Liver (tissue), 9 donors: ENCODE data around the gene KIF26B. TPM values are rescaled to one million over a fixed set of nuclear protein-coding genes. Genes with fewer than 3 reads are reported as not detected.

ENCODE experiments used
- DNase-seq: peaks from one replicate; pipeline ENCODE4 v3.0.0-alpha.2; 2017; ENCODE audit warnings: low spot score
- H3K27ac ChIP-seq, 2 donors: one replicate each; pipeline ENCODE4 v1.7.0; 2013; ENCODE audit warnings: inconsistent platforms in 2 of 2, low read length in 2 of 2, control low read depth in 1 of 2, low read depth in 1 of 2, mild to moderate bottlenecking in 1 of 2
- H3K27me3 ChIP-seq, 4 donors: one replicate each; pipeline versions ENCODE4 v1.6.1 to v1.7.0; 2013; ENCODE audit warnings: low read length in 3 of 4, inconsistent platforms in 1 of 4, mild to moderate bottlenecking in 1 of 4, moderate library complexity in 1 of 4; ENCODE audit not compliant: control insufficient read depth in 4 of 4, insufficient read depth in 4 of 4
- H3K36me3 ChIP-seq, 4 donors: one replicate each; pipeline versions ENCODE4 v1.6.1 to v1.7.0; 2013; ENCODE audit warnings: low read length in 3 of 4, mild to moderate bottlenecking in 3 of 4, low read depth in 1 of 4, moderate library complexity in 1 of 4; ENCODE audit not compliant: control insufficient read depth in 4 of 4, insufficient read depth in 3 of 4
- H3K4me1 ChIP-seq, 4 donors: one replicate each; pipeline versions ENCODE4 v1.6.1 to v1.7.0; 2013; ENCODE audit warnings: low read length in 3 of 4, mild to moderate bottlenecking in 3 of 4, moderate library complexity in 1 of 4; ENCODE audit not compliant: control insufficient read depth in 4 of 4, insufficient read depth in 4 of 4
- H3K4me3 ChIP-seq, 3 donors: one replicate each; pipeline versions ENCODE4 v1.6.1 to v1.7.0; 2013; ENCODE audit warnings: low read length in 3 of 3, control low read depth in 1 of 3, low read depth in 1 of 3, mild to moderate bottlenecking in 1 of 3
- H3K9ac ChIP-seq, 2 donors: one replicate each; pipeline ENCODE4 v1.7.0; 2013; ENCODE audit warnings: low read length in 2 of 2, mild to moderate bottlenecking in 2 of 2, moderate library complexity in 2 of 2, control low read depth in 1 of 2, low read depth in 1 of 2
- H3K9me3 ChIP-seq, 4 donors: one replicate each; pipeline versions ENCODE4 v1.6.1 to v1.7.0; 2013; ENCODE audit warnings: low read length in 3 of 4; ENCODE audit not compliant: control insufficient read depth in 4 of 4
- FOXA1 ChIP-seq: IDR thresholded peaks from 2 replicates; pipeline ENCODE4 v1.6.1; 2016; ENCODE audit warnings: antibody characterized with exemption
- FOXA2 ChIP-seq: IDR thresholded peaks from 2 replicates; pipeline ENCODE4 v1.6.1; 2016; ENCODE audit warnings: antibody characterized with exemption
- GABPA ChIP-seq, 2 donors: IDR thresholded peaks in 1 of 2; conservative IDR thresholded peaks in 1 of 2; 2 replicates each; pipeline ENCODE4 v1.6.1; 2016; ENCODE audit warnings: antibody characterized with exemption in 2 of 2, mild to moderate bottlenecking in 1 of 2, moderate library complexity in 1 of 2
- HNF4A ChIP-seq, 2 donors: conservative IDR thresholded peaks; 2 replicates each; pipeline ENCODE4 v1.6.1; 2016; ENCODE audit warnings: antibody characterized with exemption in 2 of 2, mild to moderate bottlenecking in 2 of 2
- NR2F2 ChIP-seq: IDR thresholded peaks from 2 replicates; pipeline ENCODE4 v1.6.1; 2016; ENCODE audit warnings: antibody characterized with exemption
- RAD21 ChIP-seq, 2 donors: IDR thresholded peaks; 2 replicates each; pipeline ENCODE4 v1.6.1; 2016; ENCODE audit warnings: antibody characterized with exemption in 2 of 2, mild to moderate bottlenecking in 2 of 2
- RXRA ChIP-seq, 2 donors: IDR thresholded peaks; 2 replicates each; pipeline ENCODE4 v1.6.1; 2017 to 2018; ENCODE audit warnings: antibody characterized with exemption in 2 of 2, mild to moderate bottlenecking in 1 of 2
- TAF1 ChIP-seq: conservative IDR thresholded peaks from 2 replicates; pipeline ENCODE4 v1.6.1; 2016; ENCODE audit warnings: antibody characterized with exemption, mild to moderate bottlenecking
- YY1 ChIP-seq: IDR thresholded peaks from 2 replicates; pipeline ENCODE4 v1.6.1; 2016; ENCODE audit warnings: antibody characterized with exemption, mild to moderate bottlenecking
- WGBS: extraction: QIAGEN DNeasy Blood & Tissue Kit; methylation state at CpG from one replicate; pipeline ENCODE4 v1.1.7; 2013; 5-methylcytosine and 5-hydroxymethylcytosine counted together
- polyA plus RNA-seq, 2 donors: library from polyadenylated mRNA; stranded (reverse) in 1 of 2; unstranded in 1 of 2; fragments of 200-250 nt in 1 of 2; fragments of >200 nt in 1 of 2; fragmentation: Nextera tagmentation in 1 of 2; extraction: Ambion mirVana in 1 of 2; gene quantifications; one replicate each; pipeline versions ENCODE4 v1.2.1 to v1.2.3, GENCODE V29; 2013 to 2015
- total RNA-seq, 2 donors: library from RNA; depleted of rRNA; stranded (reverse); fragments of >200 nt; gene quantifications; one replicate each; pipeline ENCODE4 v1.2.3, GENCODE V29; 2014
- TF ChIP-seq, protein P1 (sequence below): IDR thresholded peaks from 2 replicates; pipeline ENCODE4 v1.6.1; 2016; ENCODE audit warnings: antibody characterized with exemption
- TF ChIP-seq, protein P2 (sequence below): IDR thresholded peaks from 2 replicates; pipeline ENCODE4 v1.6.1; 2016; ENCODE audit warnings: antibody characterized with exemption
- TF ChIP-seq, protein P3 (sequence below): IDR thresholded peaks from 2 replicates; pipeline ENCODE4 v1.6.1; 2016; ENCODE audit warnings: antibody characterized with exemption, mild to moderate bottlenecking
- donor health status: healthy.
- donor health status: healthy.
- donor health status: healthy.
- donor health status: healthy.
- donor health status: healthy.

Gene KIF26B
- total and polyA plus RNA-seq, 4 donors = 0.10 to 1.7 (median 0.34) TPM

DNA sequence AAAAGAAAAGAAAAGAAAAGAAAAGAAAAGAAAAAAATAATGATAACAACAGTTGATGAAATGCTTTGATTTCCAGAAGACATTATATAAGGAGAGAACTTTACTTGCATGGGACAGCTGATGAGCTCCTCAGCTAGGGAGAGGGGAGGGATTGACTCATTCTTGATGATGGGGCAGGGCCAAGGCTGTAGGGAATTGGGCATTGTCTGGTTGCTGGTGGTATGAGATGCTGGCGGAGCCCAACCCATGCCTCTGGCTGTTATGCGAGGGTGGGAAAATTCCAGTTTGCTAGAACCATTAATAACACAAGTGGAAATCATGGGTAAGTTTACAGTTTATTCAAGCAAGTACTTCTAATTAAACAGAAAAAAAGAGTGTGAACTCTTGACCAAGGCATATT is 36.0 kb upstream of the KIF26B start:
- no peak for DNase-seq
- 95% methylated on average over 2 of the region's 2 CpGs for WGBS

DNA sequence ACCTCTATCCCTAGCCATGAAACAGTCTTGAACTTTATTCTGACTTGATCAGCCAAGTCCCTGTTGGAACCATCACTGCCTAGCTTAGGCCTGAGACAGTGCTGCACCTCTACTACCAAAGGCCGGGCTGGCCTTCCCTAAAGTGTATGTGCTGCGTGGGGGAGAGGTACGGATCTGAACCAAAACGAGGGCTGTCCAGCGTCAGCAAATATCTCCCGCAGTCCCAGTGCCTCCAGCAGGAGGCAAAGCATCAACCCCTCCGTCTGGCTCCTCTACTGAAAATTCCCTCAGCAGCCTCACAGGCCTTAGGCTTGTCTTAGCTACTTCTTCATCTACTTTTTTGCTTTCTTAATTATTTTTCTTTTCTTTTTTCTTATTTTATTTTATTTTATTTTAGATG is 33.3 kb upstream of the KIF26B start:
- Histone ChIP-seq H3K27me3 (no peaks in the 10 kb centered on the region), H3K9me3 (no peaks in the 10 kb centered on the region), H3K4me3 (no peak overlapping the region), H3K9ac (no peak overlapping the region), H3K27ac (no peak overlapping the region), H3K36me3 (no peaks in the 10 kb centered on the region), H3K4me1 (no peaks in the 10 kb centered on the region)
- no peak for TF ChIP-seq NR2F2
- no peak for TF ChIP-seq FOXA2
- TF ChIP-seq YY1 = no peak
- TF ChIP-seq RXRA (IDR thresholded peaks at IDR 0.05) = no peak
- TF ChIP-seq, protein P1, sequence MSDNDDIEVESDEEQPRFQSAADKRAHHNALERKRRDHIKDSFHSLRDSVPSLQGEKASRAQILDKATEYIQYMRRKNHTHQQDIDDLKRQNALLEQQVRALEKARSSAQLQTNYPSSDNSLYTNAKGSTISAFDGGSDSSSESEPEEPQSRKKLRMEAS = no peak
- no peak for TF ChIP-seq FOXA1
- TF ChIP-seq, protein P2, sequence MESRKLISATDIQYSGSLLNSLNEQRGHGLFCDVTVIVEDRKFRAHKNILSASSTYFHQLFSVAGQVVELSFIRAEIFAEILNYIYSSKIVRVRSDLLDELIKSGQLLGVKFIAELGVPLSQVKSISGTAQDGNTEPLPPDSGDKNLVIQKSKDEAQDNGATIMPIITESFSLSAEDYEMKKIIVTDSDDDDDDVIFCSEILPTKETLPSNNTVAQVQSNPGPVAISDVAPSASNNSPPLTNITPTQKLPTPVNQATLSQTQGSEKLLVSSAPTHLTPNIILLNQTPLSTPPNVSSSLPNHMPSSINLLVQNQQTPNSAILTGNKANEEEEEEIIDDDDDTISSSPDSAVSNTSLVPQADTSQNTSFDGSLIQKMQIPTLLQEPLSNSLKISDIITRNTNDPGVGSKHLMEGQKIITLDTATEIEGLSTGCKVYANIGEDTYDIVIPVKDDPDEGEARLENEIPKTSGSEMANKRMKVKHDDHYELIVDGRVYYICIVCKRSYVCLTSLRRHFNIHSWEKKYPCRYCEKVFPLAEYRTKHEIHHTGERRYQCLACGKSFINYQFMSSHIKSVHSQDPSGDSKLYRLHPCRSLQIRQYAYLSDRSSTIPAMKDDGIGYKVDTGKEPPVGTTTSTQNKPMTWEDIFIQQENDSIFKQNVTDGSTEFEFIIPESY = no peak
- no peak for TF ChIP-seq RAD21 (IDR thresholded peaks at IDR 0.05)
- TF ChIP-seq TAF1 = no peak
- DNase-seq = no peak
- 96% methylated on average over 7 of the region's 7 CpGs for WGBS

More for the DNA sequence above, 36.0 kb upstream of the KIF26B start:
- Histone ChIP-seq H3K4me1 (no peaks in the 10 kb centered on the region), H3K9me3 (no peaks in the 10 kb centered on the region), H3K9ac (no peak overlapping the region), H3K4me3 (no peak overlapping the region), H3K27ac (no peak overlapping the region), H3K36me3 (no peaks in the 10 kb centered on the region), H3K27me3 (no peaks in the 10 kb centered on the region)
- TF ChIP-seq HNF4A (conservative IDR thresholded peaks at IDR 0.05) (no peak), YY1 (no peak), GABPA (IDR thresholded peaks at IDR 0.05 in 1 of 2, conservative IDR thresholded peaks at IDR 0.05 in 1 of 2) (no peak)
- TF ChIP-seq, protein P3, sequence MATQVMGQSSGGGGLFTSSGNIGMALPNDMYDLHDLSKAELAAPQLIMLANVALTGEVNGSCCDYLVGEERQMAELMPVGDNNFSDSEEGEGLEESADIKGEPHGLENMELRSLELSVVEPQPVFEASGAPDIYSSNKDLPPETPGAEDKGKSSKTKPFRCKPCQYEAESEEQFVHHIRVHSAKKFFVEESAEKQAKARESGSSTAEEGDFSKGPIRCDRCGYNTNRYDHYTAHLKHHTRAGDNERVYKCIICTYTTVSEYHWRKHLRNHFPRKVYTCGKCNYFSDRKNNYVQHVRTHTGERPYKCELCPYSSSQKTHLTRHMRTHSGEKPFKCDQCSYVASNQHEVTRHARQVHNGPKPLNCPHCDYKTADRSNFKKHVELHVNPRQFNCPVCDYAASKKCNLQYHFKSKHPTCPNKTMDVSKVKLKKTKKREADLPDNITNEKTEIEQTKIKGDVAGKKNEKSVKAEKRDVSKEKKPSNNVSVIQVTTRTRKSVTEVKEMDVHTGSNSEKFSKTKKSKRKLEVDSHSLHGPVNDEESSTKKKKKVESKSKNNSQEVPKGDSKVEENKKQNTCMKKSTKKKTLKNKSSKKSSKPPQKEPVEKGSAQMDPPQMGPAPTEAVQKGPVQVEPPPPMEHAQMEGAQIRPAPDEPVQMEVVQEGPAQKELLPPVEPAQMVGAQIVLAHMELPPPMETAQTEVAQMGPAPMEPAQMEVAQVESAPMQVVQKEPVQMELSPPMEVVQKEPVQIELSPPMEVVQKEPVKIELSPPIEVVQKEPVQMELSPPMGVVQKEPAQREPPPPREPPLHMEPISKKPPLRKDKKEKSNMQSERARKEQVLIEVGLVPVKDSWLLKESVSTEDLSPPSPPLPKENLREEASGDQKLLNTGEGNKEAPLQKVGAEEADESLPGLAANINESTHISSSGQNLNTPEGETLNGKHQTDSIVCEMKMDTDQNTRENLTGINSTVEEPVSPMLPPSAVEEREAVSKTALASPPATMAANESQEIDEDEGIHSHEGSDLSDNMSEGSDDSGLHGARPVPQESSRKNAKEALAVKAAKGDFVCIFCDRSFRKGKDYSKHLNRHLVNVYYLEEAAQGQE = no peak
- TF ChIP-seq, protein P2 = no peak
